Measurements from ENCODE around the gene EMILIN1.

GRCh38 chr2:27085673-27086089 is 7.3 kb downstream of the EMILIN1 start:
- TF ChIP-seq POLR2A (IDR thresholded peaks at IDR 0.05; ENCODE audit: low read depth, low read length) (no peak), CTCF (IDR thresholded peaks at IDR 0.05; ENCODE audit: extremely low read depth in 1 of 2, insufficient read depth in 1 of 2, low read depth in 1 of 2, low read length in 2 of 2) (peak; percentile 51 to 75), POLR2AphosphoS5 (IDR thresholded peaks at IDR 0.05; ENCODE audit: insufficient read depth, low read depth, low read length) (peak; percentile 19), EZH2 (IDR thresholded peaks at IDR 0.05; ENCODE audit: borderline replicate concordance, low read depth, low read length, severe bottlenecking) (no peak), FOS (IDR thresholded peaks at IDR 0.05; ENCODE audit: borderline replicate concordance, insufficient read depth, low read length) (no peak)

Data from endothelial cell of umbilical vein (primary cell).